Upper lobe of right lung (tissue), 1 donor: ENCODE results near the gene HERC3. TPM values are rescaled to one million over a fixed set of nuclear protein-coding genes. Genes with fewer than 3 reads are reported as not detected.

Experiments used
- ATAC-seq: fragments of 200-7000 bp; cut with Tn5 transposase; one replicate; pipeline ENCODE4 v1.9.1; 2020; ENCODE audit warnings: mild to moderate bottlenecking, moderate library complexity
- DNase-seq: peaks from one replicate; pipeline ENCODE4 v3.0.0-alpha.2; 2020
- H3K27ac ChIP-seq: fragments of 200-600 bp; one replicate; pipeline ENCODE4 v1.8.0; 2022
- H3K27me3 ChIP-seq: fragments of 200-600 bp; one replicate; pipeline ENCODE4 v1.8.0; 2022; ENCODE audit warnings: mild to moderate bottlenecking
- H3K36me3 ChIP-seq: fragments of 200-600 bp; one replicate; pipeline ENCODE4 v1.8.0; 2022
- H3K4me1 ChIP-seq: fragments of 200-600 bp; one replicate; pipeline ENCODE4 v1.8.0; 2022
- H3K4me3 ChIP-seq: fragments of 200-600 bp; one replicate; pipeline ENCODE4 v1.8.0; 2022; ENCODE audit warnings: mild to moderate bottlenecking
- H3K9me3 ChIP-seq: fragments of 200-600 bp; one replicate; pipeline ENCODE4 v1.8.0; 2022
- intact Hi-C: fragments of 100-400 bp; cut with DNase I; formaldehyde crosslinking; loops from one replicate; pipeline ENCODE4 v1.11.0; 2022
- total RNA-seq: library from RNA; stranded (reverse); fragmentation: NEBNext Ultra II Directional; extraction: Animal tissue kit (Norgen Biotek cat#: 25700); gene quantifications from one replicate; pipeline ENCODE4 v1.2.1, GENCODE V29; 2021
- TF ChIP-seq, protein P1 (sequence below): fragments of 200-600 bp; IDR thresholded peaks from one replicate; pipeline ENCODE4 v1.8.0; 2022; ENCODE audit warnings: antibody characterized with exemption
- donor health status: DM: no; HTN: yes; CAD: no; lungs with severe emphysema.

HERC3 gene
- total RNA-seq, 1 donor from 2014 or later = 50.0 TPM

- TF ChIP-seq, protein P1, sequence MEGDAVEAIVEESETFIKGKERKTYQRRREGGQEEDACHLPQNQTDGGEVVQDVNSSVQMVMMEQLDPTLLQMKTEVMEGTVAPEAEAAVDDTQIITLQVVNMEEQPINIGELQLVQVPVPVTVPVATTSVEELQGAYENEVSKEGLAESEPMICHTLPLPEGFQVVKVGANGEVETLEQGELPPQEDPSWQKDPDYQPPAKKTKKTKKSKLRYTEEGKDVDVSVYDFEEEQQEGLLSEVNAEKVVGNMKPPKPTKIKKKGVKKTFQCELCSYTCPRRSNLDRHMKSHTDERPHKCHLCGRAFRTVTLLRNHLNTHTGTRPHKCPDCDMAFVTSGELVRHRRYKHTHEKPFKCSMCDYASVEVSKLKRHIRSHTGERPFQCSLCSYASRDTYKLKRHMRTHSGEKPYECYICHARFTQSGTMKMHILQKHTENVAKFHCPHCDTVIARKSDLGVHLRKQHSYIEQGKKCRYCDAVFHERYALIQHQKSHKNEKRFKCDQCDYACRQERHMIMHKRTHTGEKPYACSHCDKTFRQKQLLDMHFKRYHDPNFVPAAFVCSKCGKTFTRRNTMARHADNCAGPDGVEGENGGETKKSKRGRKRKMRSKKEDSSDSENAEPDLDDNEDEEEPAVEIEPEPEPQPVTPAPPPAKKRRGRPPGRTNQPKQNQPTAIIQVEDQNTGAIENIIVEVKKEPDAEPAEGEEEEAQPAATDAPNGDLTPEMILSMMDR = peak; percentile 31
- ATAC-seq (peak; percentile 32), DNase-seq (no peak)
- H3K36me3 ChIP-seq = no peaks in the 10 kb centered on the region
- H3K9me3 ChIP-seq = no peaks in the 10 kb centered on the region
- intact Hi-C loops = no loop called here
- no peaks in the 10 kb centered on the region for H3K4me1 ChIP-seq
- H3K4me3 ChIP-seq = no peak overlapping the region
- no peak overlapping the region for H3K27ac ChIP-seq
- no peaks in the 10 kb centered on the region for H3K27me3 ChIP-seq
Measured at GRCh38 chr4:88573995-88574394, 18.3 kb upstream of the HERC3 start.

- Histone ChIP-seq H3K36me3 (no peaks in the 10 kb centered on the region), H3K27ac (no peak overlapping the region), H3K4me3 (no peak overlapping the region), H3K27me3 (no peaks in the 10 kb centered on the region), H3K4me1 (no peaks in the 10 kb centered on the region), H3K9me3 (no peaks in the 10 kb centered on the region)
- intact Hi-C loops = no loop called here
- ATAC-seq = no peak
- TF ChIP-seq, protein P1 = no peak
- DNase-seq = no peak
Measured at GRCh38 chr4:88575186-88575585, 17.1 kb upstream of the HERC3 start.

DNA sequence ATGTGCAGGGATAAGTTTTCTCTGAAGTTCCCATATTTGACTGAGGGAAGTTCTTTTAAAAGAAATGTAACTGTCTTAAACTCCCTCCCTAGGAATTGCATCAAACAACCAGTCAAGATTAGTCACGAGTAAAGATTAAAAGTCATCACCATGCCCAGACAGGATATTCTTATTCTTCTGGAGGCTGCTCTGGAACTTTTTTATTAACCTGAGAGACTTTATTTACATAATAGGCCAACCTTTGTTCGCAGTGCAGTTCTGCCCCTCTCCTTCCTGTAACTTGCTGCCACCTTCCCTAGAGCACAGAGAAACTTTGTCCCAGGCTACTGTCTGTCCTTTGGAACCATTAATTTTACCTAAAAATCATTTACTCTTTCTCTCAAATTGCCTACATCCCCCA is 9.8 kb upstream of the HERC3 start:
- no peaks in the 10 kb centered on the region for H3K27me3 ChIP-seq
- ATAC-seq = no peak
- TF ChIP-seq, protein P1 = no peak

GRCh38 chr4:88583631-88584470 is 8.4 kb upstream of the HERC3 start:
- no peak overlapping the region for H3K27ac ChIP-seq
- DNase-seq (no peak), ATAC-seq (no peak)
- no peaks in the 10 kb centered on the region for H3K9me3 ChIP-seq
- TF ChIP-seq, protein P1 = no peak
- no peaks in the 10 kb centered on the region for H3K27me3 ChIP-seq
- no peaks in the 10 kb centered on the region for H3K36me3 ChIP-seq
- intact Hi-C loops = no loop called here
- H3K4me3 ChIP-seq = no peak overlapping the region
- peaks cover 5% of the 10 kb centered on the region for H3K4me1 ChIP-seq

More for the DNA sequence above, 9.8 kb upstream of the HERC3 start:
- H3K36me3 ChIP-seq = no peaks in the 10 kb centered on the region
- H3K4me3 ChIP-seq = no peak overlapping the region
- H3K4me1 ChIP-seq = no peaks in the 10 kb centered on the region
- no peaks in the 10 kb centered on the region for H3K9me3 ChIP-seq
- H3K27ac ChIP-seq = no peak overlapping the region
- intact Hi-C loops = no loop called here
- no peak for DNase-seq

DNA sequence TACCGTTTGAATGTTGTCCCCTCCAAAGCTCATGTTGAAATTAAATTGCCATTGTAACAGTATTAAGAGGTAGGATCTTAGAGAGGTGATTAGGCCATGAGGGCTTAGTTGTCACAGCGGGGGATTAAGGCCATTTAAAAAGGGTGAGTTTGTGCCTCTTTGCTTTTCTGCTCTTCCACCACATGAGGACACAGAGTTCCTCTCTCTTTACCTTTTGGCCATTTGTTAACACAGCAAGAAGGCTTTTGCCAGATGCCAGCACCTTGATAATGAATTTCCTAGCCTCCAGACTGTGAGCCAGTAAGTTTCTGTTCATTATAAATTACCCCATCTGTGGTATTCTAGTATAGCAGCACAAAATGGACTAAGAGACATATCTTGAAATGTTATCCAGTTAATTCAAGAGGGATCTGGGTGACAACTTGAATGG is 7.8 kb upstream of the HERC3 start:
- intact Hi-C loops = no loop called here
- no peak overlapping the region for H3K27ac ChIP-seq

More for the DNA sequence above, 7.8 kb upstream of the HERC3 start:
- H3K9me3 ChIP-seq = no peaks in the 10 kb centered on the region
- H3K36me3 ChIP-seq = no peaks in the 10 kb centered on the region
- H3K27me3 ChIP-seq = no peaks in the 10 kb centered on the region
- ATAC-seq = no peak
- TF ChIP-seq, protein P1 = no peak
- no peak overlapping the region for H3K4me3 ChIP-seq
- DNase-seq = no peak
- peaks cover 5% of the 10 kb centered on the region for H3K4me1 ChIP-seq
